GM21515 (cell line): ENCODE data around the gene PPP1R12C.
"Not testable (repeated sequence)": the region's sequence is repeated elsewhere in the genome, so short reads cannot be mapped to it uniquely, and the experiment has no call there.

Experiments used
- ATAC-seq: cut with Tn5 transposase; IDR thresholded peaks from one replicate; pipeline ENCODE4 v1.9.1; 2021; ENCODE audit not compliant: unreplicated experiment

The PPP1R12C gene

DNA sequence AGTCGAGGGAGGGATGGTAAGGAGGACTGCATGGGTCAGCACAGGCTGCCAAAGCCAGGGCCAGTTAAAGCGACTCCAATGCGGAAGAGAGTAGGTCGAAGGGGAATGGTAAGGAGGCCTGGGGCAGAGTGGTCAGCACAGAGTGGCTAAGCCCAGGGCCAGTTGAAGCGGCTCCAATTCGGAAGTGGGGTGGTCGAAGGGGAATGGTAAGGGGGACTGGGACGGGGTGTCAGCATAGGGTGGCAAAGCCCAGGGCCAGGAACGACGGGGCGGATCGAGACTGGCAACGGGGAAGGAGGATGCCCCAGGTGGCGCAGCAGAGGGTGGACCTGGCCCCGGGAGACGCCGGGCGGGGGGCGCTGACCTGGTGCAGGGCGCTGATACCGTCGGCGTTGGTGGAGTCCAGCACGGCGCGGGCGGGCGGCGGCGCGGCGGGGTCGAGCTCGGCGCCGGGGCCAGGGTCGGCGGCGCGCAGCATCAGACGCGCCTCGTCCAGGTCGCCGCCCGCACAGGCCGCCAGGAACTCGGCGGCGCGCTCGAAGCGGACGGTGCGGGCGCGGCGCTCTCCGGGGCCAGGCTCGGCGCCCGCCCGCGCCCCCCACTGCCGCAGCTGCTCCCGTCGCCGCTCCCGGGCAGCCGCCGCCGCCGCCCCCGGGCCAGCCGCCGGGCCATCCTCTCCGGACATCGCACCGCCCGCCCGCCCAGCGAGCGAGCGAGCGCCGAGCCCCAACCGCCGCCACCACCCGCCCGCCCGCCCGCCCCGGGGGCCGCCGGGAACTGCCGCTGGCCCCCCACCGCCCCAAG is at the start of gene PPP1R12C:
TSS of gene PPP1R12C (minus strand) at position 779 of the 804 bp plus-strand sequence. CDS start at position 685, 94 bp downstream.
- peak; percentile 14 for ATAC-seq

DNA sequence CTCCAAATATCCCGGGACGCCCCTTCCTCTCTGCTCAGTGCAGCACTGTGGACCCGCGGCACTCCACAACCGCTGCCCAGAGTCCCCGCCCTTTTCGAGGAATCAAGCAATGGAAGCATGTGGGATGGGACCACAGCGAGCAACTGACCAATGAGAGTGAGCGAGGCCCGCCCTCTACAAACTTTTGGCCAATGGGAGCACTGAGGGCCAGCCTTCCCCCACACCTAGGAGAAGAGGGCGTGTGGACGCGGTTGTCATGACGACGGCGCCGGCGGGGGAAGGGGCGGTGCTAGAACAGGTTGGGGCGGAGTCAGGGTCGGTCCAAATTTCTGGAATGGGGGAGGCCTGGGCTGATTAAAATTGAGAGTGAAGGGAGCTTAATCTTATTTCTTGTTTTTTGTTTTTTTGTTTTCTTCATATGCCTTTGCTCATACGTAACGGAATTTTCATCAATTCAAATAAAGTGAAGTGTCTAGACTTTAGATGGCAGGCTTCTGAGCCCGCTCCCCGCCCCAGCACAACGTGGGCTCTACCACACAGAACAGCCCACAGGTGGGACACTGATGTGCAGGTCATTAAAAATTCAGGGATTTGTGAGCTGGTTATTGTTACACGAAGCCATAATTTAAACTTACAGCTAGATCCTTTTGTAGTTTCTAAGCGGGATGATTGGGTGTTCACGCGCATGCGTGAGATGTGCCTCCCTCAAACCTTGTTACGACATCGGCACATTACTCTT is 49.3 kb upstream of the PPP1R12C start, which contains the start of gene DNAAF3:
TSS of gene DNAAF3 (minus strand) at position 84 of the 739 bp plus-strand sequence. CDS start 200 bp downstream, outside the sequence.
- peak; percentile 83 for ATAC-seq

DNA sequence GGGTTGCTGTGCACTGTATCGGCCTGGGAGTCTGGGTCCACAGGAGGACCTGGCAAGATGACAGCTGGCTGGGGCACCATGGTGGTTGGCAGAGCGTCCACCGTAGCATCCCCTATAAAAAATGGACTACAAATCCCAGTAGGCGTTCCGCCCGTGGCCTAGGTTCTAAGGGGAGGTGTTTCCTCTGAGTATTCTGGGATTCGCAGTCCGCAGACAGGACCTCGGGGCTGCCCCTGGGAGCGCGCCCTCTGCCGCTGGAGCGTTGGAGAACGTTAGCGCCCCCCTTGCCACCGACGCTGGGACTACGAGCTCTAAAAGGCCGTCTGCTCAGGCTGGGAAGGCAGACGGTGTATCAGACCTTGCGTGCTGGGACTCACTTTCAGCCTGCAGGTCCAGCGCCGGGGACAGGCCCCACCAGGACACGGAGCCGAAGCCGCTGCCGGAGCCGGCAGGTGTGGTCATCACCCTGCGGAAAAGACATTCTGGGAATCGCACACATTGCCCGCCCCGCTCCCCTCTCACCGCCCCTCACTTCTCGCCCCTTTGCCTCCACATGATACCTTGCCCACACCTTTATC is 48.6 kb upstream of the PPP1R12C start:
- no peak for ATAC-seq

DNA sequence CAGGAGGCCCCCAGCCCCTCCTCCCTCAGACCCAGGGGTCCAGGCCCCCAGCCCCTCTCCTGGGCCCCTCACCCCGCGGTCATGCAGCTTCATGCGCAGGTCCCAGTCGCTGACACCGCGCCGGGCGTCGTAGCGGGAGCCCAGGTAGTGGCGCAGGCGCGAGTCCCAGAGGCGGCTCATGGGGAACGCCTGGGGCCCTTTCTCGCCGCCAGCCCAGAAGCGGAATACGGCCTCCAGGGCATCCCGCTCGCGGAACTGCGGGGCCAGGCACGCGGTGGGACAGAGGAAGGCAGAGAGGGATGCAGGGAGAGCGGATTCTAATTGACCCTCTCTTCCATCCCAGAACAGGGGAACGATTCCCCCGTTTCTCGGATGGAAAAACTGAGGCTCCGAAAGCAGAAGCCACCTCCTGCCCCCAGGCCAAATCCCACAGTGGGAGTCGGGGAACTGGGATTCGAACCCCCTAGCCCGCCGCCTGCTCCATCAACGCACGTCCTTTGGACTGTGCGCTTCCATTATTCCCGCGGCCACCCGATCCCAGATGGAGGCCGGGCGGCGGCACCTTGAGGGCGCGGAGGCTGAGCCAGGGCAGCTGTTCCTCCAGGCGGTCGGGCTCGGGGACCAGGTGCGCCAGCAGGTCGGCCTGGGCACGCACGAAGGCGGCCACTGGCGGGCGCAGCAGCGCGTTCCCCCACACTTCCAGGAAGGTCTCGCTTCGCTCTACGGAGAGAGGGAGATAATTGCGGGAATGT is 44.3 kb upstream of the PPP1R12C start:
- no peak for ATAC-seq

DNA sequence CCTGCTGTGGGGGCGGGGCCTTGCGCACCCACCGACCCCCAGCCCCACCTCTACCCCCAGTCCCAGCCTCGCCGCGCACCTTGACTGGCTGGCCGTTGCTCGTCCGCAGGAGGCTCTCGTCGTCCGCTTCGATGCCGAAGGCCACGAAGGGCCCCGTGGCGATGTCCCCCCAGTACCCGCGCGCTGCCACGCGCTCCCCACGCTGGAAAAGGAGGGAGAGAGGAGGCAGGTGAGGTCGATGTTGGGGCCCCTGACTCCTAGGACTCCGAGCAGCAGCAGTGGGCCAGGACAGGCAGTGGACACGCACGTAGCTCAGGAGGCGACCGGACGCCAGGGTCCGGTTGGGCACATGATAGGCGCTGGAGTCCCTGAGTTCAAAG is 43.5 kb upstream of the PPP1R12C start:
- ATAC-seq = no peak

DNA sequence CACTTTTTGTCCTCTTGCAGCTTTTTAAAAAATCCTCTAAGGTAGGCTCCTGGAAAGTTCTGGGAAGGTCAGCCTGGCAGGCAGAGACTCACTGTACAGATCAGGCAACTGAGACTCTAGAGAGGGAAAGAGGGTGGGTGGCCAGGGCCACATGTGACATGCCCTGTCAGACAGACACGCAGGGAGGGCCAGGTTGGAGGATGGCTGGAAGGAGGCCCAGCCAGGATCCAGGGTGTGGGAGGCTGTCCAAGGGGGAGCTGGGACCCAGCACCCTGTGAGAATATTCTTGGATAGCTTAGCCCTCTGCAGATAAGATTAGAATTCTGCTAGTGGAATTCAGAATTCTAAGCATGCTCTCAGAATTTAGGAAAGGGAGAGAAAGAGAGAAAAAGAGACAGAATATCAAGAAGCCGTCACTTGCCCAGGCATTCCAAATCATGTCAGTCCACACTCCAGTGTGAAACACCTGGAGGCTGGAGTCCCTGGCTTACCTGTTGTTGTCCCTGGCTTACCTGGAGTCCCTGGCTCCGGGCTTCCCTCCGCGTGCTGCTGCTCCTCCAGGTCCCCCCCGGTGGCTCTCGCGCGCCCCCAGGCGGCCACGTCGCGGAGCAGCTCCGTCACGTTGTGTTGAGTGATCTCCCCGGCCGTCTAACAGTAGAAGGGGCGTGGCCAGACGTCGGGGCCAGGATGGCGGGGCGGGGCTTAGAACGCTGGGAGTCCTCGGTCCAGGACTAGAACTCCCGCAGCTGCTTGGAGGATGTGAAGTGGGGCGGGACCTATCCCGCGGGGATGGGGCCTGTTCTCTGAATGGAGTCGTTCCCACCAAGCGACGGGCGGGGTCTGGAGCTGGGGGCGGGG is 42.9 kb upstream of the PPP1R12C start:
- ATAC-seq = peak; percentile 58

DNA sequence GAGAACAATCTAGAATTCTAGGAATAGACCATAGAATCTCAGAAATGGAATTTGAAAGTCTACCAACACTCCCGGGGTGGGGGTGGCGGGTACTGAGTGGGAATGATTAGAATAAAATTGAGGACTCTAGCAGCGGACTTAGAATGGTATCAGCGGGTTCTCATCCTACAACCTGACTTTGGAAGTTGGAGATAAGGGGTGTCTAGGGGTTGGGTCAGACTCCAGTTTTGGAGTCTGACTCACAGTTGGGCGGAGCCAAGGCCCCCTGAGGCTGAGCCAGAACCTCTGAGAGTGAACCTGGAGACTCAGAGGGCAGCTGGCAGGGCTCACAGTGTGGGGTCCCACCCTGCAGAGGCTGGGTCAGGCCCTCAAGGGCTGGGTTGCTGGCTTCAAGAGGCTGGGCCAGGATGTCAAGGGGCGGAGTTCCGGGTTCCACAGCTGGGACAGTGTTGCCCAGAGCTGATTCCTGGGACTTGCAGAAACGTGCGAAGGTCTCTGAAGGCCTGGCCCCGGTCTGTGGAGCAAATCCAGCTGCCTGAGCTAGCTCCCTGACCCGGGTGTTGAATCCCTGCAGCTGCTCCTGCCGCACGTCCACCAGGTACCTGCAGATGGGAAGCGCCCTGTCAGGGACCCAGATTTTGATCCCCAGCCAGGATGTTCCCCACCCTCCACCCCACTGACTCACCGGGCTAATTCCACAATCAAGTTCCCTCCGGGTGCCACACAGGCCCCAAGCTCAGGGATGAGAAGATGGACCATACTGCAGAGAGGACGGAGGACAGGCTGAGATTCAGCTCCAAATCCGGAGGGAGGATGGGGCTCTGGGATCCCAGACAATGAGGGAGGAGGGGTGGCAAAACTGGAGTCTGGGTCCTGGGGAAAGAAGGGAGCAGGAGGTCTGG is 41.7 kb upstream of the PPP1R12C start:
- no peak for ATAC-seq

DNA sequence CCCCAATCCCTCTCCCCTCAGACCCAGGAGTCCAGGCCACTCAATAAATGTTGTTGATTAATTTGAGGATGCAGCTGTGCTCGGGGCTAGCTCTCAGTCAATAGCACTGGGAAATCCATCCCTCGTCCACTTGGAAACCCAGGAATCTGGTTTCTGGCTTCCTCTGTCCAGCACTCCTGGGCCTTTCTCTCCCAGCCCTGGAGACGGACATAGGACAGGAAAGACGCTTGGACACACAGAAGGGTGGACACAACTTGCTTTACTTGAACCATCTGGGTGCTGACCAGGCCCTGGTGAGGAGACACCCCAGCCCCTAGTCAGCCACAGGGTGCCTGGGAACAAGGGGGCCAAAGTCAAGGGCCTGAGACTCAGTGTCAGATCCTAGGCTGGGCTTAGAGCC is 41.0 kb upstream of the PPP1R12C start:
- ATAC-seq = no peak

DNA sequence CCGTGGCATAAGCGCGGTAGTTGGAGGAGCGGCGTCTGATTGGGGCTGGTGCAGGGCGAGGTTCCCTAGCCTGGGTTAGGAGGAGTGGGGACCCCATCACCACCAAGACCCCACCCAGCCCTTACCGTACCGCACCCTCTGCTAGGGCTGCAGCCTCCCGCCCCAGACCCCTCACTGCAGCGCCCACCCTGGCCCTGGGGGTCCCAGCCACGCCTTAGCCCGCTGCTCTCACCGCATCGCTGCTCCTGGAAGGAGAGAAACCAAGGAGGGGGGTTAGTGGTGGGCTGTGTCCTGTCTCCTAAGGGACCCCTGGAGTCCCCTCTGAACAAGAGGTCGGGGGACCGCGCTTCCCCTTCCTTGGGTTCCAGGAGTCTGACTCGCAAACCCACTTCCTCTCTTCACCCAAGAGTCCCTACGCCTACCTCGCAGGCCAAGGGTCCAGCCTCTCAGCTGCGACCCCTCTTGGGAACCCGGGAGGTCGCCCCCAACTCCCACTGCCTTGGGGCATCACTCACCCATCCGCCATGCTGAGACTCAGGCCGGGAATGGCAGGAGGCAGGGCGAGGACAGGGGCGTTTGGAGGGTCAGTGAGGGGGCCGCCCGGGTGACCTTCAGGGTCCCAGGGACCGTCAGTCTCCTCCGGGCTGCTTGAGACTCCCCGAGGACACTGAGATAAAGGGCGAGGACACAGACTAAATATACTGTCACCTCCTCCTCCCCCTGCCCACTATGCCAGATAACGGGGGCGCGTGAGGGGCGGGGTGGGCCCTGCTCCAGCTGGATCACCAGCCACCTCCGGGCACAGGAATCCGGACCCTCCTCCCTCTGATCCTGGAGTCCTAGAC is 39.8 kb upstream of the PPP1R12C start, which contains the start of gene TNNI3:
TSS of gene TNNI3 (minus strand) at position 669 of the 845 bp plus-strand sequence. CDS start at position 526, 143 bp downstream.
- no peak for ATAC-seq

DNA sequence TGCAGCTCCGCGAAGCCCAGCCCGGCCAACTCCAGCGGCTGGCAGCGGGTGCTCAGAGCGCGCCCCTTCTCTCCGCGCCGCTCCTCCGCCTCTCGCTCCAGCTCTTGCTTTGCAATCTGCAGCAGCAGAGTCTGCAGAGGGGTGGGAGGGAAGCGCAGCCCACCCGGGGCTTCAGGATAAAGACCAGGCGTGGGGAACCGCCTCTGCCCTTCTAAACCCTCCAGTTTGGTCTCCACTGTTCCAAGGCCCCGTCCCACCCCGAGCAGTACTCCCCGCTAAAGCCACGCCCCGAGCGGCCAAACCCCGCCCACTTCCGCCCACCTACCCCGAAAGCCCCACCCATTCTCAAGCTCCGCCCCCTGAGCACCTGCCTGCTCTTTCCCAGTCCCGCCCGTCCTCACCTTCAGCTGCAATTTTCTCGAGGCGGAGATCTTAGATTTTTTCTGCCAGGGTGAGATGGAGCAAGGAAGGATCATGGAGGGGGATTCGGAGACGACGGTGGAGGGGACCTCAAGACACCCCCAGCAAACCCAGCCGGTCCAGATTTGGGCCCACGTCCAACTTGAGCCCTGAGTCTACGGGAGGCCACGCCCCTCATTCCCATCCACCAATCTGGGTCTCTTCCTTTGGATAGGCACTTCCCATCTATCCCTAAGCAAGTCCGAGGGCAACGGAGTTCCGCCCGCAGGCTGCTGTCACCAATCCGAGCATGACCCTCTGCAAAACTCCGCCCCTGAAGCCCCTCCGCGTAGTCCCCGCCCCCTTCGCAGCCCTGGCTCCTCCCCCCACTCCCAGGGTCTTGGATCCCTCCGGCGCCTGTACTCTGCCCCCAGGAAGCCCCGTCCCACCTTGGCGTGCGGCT is 39.0 kb upstream of the PPP1R12C start:
- ATAC-seq = no peak

DNA sequence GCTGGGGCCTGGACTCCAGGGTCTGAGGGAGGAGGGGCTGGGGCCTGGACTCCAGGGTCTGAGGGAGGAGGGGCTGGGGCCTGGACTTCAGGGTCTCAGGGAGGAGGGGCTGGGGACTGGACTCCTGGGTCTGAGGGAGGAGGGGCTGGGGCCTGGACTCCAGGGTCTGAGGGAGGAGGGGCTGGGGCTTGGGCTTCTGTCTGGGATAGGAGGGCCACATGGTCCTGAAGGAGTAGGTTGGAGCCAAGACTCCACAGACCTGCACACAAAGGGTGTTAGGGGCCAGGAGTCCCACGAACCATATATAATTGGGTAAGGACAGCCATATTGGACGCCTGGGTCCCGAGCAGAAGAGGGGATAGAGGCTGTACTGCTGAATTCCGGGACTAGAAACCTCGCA is 38.3 kb upstream of the PPP1R12C start:
- not testable (repeated sequence) for ATAC-seq

DNA sequence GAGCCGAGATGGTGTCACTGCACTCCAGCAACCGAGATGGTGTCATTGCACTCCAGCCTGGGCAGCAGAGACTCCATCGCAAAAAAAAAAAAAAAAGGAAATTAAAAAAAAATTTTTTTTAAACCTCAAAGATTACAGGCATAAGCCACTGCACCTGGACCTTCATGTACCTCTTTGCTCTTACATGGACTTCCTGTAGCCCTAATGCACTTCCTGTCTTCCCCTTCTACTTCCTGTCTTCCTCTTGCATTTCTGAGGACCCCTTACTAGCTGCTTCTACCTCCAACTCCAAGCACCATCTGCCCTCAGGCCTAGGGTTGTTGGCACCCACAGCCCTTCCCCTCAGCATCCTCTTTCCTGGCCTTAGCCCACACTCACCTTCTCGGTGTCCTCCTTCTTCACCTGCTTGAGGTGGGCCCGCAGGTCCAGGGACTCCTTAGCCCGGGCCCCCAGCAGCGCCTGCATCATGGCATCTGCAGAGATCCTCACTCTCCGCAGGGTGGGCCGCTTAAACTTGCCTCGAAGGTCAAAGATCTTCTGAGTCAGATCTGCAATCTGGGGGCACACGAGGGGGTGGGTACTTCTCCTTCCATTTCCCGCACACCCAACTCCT is 36.3 kb upstream of the PPP1R12C start:
- ATAC-seq = no peak

DNA sequence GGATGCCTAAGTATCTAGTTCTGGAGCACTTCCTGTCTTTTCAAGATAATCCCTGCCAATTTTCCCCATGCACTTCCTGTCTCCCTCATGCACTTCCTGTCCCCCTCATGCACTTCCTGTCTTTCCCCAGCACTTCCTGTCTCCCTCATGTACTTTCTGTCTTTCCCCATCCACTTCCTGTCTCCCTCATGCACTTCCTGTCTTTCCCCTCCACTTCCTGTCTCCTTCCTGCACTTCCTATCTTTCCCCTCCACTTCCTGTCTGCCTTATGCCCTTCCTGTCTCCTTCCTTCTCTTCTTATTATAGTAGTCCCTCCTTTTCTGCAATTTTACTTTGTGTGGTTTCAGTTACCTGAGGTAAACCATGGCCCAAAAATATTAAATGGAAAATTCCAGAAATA is 34.6 kb upstream of the PPP1R12C start:
- ATAC-seq = no peak

DNA sequence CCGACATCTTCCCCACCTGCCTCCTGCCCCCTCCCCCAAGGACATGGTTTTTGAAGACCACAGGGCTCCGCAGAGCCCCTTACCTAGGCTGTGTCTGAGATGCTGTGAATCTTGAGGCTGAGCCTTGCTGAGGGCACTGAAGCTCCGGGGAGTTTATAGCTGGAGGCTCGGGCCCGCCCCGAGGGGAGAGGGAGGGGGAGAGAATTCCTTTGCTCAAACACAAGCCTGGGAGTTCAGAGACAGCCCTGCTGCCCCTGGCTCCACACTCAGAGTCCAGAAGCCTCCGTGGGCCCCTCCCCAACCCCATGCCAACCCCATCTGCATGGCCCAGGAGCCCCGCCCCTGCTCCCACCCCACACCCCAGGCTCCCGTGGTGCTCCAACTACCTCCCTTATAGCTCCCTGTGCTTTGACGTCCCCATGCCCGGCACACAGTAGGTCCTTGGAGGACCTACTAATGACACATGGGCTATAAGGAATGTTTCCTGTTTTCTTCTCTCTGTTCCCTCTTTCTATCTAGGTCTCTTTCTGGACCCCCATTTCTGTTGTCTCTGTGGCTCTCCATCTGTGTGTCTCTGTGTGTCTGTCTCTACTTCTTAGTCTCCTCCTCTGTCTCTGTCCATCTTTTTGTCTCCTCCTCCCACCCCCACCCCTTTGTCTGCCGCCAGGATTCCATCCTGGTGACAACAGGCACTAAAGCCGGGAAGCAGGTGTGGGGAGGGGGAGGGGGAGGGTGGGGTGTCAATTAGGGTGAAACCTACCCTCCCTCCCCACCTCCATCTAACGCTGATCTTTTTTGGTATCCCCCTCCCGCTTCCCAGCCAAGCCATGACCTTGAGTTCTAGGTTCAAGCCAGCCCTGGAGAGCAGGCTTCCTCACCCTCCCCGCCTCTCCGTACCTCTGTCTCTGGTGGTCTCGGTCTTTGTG is 31.9 kb upstream of the PPP1R12C start, which contains the start of gene TNNT1:
TSS of gene TNNT1 (minus strand) at position 129 of the 926 bp plus-strand sequence. CDS start 2,049 bp downstream, outside the sequence.
- ATAC-seq = no peak

DNA sequence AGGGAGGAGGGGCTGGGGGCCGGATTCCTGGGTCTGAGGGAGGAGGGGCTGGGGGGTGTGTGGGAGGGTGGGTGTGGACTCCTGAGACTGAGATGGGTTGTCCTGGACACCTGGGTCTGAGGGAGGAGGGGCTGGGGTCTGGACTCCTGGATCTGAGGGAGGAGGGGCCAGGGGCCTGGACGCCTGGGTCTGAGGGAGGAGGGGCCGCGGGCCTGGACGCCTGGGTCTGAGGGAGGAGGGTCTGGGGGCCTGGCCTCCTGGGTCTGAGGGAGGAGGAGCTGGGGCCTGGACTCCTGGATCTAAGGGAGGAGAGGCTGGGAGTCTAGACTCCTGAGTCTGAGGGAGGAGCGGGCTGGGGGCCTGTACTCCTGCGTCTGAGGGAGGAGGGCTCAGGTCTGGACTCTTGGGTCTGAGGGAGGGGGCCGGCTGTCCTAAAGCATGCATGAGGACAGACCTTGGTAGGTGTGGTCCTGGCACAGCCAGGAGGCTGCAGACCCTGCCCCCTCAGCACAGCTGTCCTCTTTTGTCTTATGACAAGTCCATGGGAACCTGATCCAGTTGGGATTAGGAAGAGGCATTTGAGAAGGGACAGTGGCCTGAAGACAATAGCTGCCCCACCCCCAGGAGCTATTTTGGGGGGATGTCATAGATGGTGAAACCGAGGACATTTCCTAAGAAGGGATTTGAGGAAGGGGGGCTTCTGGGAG is 30.3 kb upstream of the PPP1R12C start:
- ATAC-seq = no peak
